ENCODE results near the gene IGSF6. TPM values are rescaled to one million over a fixed set of nuclear protein-coding genes. Genes with fewer than 3 reads are reported as not detected.

The IGSF6 gene
- total and polyA plus RNA-seq, 9 of the 15 experiments (the other 6 are each of a cell fraction or from before 2014, with no cell fraction given): 0.07 TPM; not detected in 8

DNA sequence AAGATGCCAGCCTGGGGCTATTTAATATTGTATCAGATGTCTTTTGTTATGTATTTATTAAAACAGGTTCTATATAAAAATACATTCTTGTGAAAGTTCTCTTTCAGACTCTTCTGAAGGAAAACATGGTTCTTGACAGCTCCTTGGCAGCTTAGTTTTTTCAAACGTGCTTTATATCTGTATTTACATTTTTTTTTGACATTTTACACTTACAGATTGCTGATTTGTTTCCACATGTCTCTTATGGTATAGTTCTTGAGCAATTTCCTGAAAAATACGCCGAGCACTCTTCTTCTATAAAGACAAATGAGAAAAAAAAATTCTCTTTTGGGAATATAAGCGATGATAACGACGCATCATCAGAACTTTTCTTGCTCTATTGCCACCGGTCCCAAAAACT is 9.5 kb downstream of the IGSF6 start:
- ATAC-seq (no peak), DNase-seq (ENCODE audit: extremely low read depth in 1 of 4, low spot score in 3 of 4) (no peak), FAIRE-seq (no peak)
- no peaks in the 10 kb centered on the region for H3K9me1 ChIP-seq (ENCODE audit: control insufficient read depth, insufficient read depth, low read length)
- H3K4me3 ChIP-seq: no peak overlapping the region
- H3K4me2 ChIP-seq (ENCODE audit: insufficient read depth, low read length): no peak overlapping the region
- peaks cover 4% of the 10 kb centered on the region; the same call in 1 of the 3 replicates for H3K36me3 ChIP-seq (ENCODE audit: control insufficient read depth, insufficient read depth, low read length)
- no peaks in the 10 kb centered on the region; a peak in 3 of 5 replicates for H3K4me1 ChIP-seq (replicated peaks in 1 of 2; ENCODE audit: control insufficient read depth in 2 of 2, insufficient read depth in 2 of 2, low read length in 2 of 2)
- H3K9ac ChIP-seq (ENCODE audit: insufficient read depth in 1 of 2, low read depth in 2 of 2, low read length in 2 of 2): no peak overlapping the region
- no peaks in the 10 kb centered on the region for H3K27me3 ChIP-seq (ENCODE audit: control insufficient read depth in 2 of 2, insufficient read depth in 2 of 2, low read length in 2 of 2)
- no TSS peak for BruUV-seq (replicated peaks)
- ChIA-PET CTCF (ENCODE audit: low intra/inter-chr PET ratio) (no interaction called here), POLR2A (no interaction called here)
- TF ChIP-seq ZSCAN29 (IDR thresholded peaks at IDR 0.05): no peak
- no peak for TF ChIP-seq ZNF274 (IDR thresholded peaks at IDR 0.05; ENCODE audit: borderline replicate concordance, low read depth, low read length)
- no peak for TF ChIP-seq NR2C2 (CRISPR knock-in tag; IDR thresholded peaks at IDR 0.05)
- TF ChIP-seq NR2C2 (tag; IDR thresholded peaks at IDR 0.05): no peak
- TF ChIP-seq SMAD1 (IDR thresholded peaks at IDR 0.05; ENCODE audit: low read depth, low read length, partially characterized antibody): no peak
- no peak for TF ChIP-seq CREB1 (IDR thresholded peaks at IDR 0.05)
- TF ChIP-seq CREB1 (CRISPR knock-in tag; IDR thresholded peaks at IDR 0.05): no peak
- in situ Hi-C loops (cut with MboI): no loop called here
- no peaks in the 10 kb centered on the region for H3K79me2 ChIP-seq (ENCODE audit: control insufficient read depth, insufficient read depth, low read length)
- intact Hi-C loops (cut with micrococcal nuclease): no loop called here
- no peak overlapping the region for H3K27ac ChIP-seq (ENCODE audit: extremely low read depth, low read depth, low read length)
- no peak overlapping the region for H2AFZ ChIP-seq (ENCODE audit: low read depth, low read length)
- H4K20me1 ChIP-seq (replicated peaks; ENCODE audit: control insufficient read depth, insufficient read depth, low read length): 0 out of 2 replicates have a peak, but pooled peaks cover 3% of the 10 kb centered on the region
- no peaks in the 10 kb centered on the region for H3K9me3 ChIP-seq (replicated peaks; ENCODE audit: control insufficient read depth, insufficient read depth, low read depth, low read length)
- WGBS (ENCODE audit: insufficient coverage, low coverage, missing lambda C conversion rate): 72% methylated on average over 7 of the region's 7 CpGs

DNA sequence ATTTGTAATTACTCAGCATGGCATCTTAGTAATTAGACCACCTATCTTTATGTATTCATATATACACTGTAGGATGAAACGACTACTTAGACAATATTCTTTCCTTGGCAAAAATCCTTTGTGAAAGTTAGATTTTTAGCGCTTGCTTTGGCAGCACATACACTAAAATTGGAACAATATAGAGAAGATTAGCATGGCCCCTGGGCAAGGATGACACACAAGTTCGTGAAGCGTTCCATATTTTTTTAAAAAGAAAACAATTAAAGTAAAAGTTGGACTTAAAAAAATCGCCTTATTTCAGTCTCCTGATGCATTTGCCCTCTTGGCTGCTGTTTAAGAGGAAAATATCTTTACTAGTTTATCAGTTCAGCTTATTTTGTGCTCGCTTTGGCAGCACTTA is 10.5 kb downstream of the IGSF6 start:
- ChIA-PET POLR2A (interaction anchor here (0.6 kb wide), 1 partner anchor 53 kb away, joined by 3 read pairs; no protein-coding TSS in a partner anchor), CTCF (ENCODE audit: low intra/inter-chr PET ratio) (interaction anchor here (2.3 kb wide), 1 partner anchor 58 kb away, joined by 34 read pairs; no protein-coding TSS in a partner anchor)
- Histone ChIP-seq H3K4me2 (ENCODE audit: insufficient read depth, low read length) (no peak overlapping the region), H3K9me1 (ENCODE audit: control insufficient read depth, insufficient read depth, low read length) (no peaks in the 10 kb centered on the region), H3K9ac (ENCODE audit: insufficient read depth in 1 of 2, low read depth in 2 of 2, low read length in 2 of 2) (no peak overlapping the region), H4K20me1 (replicated peaks; ENCODE audit: control insufficient read depth, insufficient read depth, low read length) (0 out of 2 replicates have a peak, but pooled peaks cover 3% of the 10 kb centered on the region), H3K27me3 (ENCODE audit: control insufficient read depth in 2 of 2, insufficient read depth in 2 of 2, low read length in 2 of 2) (no peaks in the 10 kb centered on the region), H2AFZ (ENCODE audit: low read depth, low read length) (no peak overlapping the region), H3K4me3 (no peak overlapping the region), H3K4me1 (replicated peaks in 1 of 2; ENCODE audit: control insufficient read depth in 2 of 2, insufficient read depth in 2 of 2, low read length in 2 of 2) (no peaks in the 10 kb centered on the region; a peak in 3 of 5 replicates), H3K79me2 (ENCODE audit: control insufficient read depth, insufficient read depth, low read length) (no peaks in the 10 kb centered on the region), H3K9me3 (replicated peaks; ENCODE audit: control insufficient read depth, insufficient read depth, low read depth, low read length) (no peaks in the 10 kb centered on the region), H3K27ac (ENCODE audit: extremely low read depth, low read depth, low read length) (no peak overlapping the region), H3K36me3 (ENCODE audit: control insufficient read depth, insufficient read depth, low read length) (peaks cover under 1% of the 10 kb centered on the region; the same call in 1 of the 3 replicates)
- ATAC-seq (no peak), DNase-seq (ENCODE audit: extremely low read depth in 1 of 4, low spot score in 3 of 4) (no peak), FAIRE-seq (peak; percentile 35)
- in situ Hi-C loops (cut with MboI): no loop called here
- no TSS peak for BruUV-seq (replicated peaks)
- 67% methylated on average over 6 of the region's 6 CpGs for WGBS (ENCODE audit: insufficient coverage, low coverage, missing lambda C conversion rate)
- TF ChIP-seq BRCA1 (IDR thresholded peaks at IDR 0.05) (no peak), BRCA1 (CRISPR knock-in tag; IDR thresholded peaks at IDR 0.05) (no peak), ZNF668 (CRISPR knock-in tag; IDR thresholded peaks at IDR 0.05) (no peak), CBX3 (IDR thresholded peaks at IDR 0.05; ENCODE audit: borderline replicate concordance in 1 of 2, low read length in 2 of 2) (no peak), ZNF584 (CRISPR knock-in tag; IDR thresholded peaks at IDR 0.05; ENCODE audit: low read depth) (no peak)
- TF ChIP-seq, protein P1, sequence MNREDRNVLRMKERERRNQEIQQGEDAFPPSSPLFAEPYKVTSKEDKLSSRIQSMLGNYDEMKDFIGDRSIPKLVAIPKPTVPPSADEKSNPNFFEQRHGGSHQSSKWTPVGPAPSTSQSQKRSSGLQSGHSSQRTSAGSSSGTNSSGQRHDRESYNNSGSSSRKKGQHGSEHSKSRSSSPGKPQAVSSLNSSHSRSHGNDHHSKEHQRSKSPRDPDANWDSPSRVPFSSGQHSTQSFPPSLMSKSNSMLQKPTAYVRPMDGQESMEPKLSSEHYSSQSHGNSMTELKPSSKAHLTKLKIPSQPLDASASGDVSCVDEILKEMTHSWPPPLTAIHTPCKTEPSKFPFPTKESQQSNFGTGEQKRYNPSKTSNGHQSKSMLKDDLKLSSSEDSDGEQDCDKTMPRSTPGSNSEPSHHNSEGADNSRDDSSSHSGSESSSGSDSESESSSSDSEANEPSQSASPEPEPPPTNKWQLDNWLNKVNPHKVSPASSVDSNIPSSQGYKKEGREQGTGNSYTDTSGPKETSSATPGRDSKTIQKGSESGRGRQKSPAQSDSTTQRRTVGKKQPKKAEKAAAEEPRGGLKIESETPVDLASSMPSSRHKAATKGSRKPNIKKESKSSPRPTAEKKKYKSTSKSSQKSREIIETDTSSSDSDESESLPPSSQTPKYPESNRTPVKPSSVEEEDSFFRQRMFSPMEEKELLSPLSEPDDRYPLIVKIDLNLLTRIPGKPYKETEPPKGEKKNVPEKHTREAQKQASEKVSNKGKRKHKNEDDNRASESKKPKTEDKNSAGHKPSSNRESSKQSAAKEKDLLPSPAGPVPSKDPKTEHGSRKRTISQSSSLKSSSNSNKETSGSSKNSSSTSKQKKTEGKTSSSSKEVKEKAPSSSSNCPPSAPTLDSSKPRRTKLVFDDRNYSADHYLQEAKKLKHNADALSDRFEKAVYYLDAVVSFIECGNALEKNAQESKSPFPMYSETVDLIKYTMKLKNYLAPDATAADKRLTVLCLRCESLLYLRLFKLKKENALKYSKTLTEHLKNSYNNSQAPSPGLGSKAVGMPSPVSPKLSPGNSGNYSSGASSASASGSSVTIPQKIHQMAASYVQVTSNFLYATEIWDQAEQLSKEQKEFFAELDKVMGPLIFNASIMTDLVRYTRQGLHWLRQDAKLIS (CRISPR knock-in tag; IDR thresholded peaks at IDR 0.05): no peak
- intact Hi-C loops (cut with micrococcal nuclease): no loop called here
